ENCODE results near the gene OCIAD1.

DNA sequence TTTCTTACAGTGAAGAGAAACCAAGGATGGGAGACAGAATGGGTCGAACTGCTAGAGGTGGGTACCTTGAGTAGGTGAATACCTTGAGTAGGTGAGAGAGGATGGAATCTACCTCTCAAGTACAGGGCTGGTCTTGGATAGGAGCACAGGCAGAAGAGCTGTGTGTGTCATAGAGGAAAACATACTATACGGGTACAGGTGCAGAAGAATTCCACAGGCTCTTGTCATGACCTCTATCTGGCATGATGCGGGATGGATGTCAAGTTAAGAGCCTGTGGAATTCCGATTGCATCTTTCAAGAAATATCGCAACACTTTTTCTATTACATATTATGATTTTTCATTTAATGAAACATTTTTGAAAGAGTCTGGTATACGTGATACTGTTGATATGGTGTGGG lies 18.0 kb upstream of the OCIAD1 start:
- TF ChIP-seq FOXM1 (IDR thresholded peaks at IDR 0.05; ENCODE audit: borderline replicate concordance) (no peak), CTBP1 (IDR thresholded peaks at IDR 0.05; ENCODE audit: borderline replicate concordance) (no peak), SUZ12 (IDR thresholded peaks at IDR 0.05) (no peak), FOXK2 (IDR thresholded peaks at IDR 0.05) (no peak), ELF4 (IDR thresholded peaks at IDR 0.05) (no peak)
- TF ChIP-seq, protein P1, sequence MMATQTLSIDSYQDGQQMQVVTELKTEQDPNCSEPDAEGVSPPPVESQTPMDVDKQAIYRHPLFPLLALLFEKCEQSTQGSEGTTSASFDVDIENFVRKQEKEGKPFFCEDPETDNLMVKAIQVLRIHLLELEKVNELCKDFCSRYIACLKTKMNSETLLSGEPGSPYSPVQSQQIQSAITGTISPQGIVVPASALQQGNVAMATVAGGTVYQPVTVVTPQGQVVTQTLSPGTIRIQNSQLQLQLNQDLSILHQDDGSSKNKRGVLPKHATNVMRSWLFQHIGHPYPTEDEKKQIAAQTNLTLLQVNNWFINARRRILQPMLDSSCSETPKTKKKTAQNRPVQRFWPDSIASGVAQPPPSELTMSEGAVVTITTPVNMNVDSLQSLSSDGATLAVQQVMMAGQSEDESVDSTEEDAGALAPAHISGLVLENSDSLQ (IDR thresholded peaks at IDR 0.05): no peak

Measured in HEK293T (cell line).